HG03354 (cell line): ENCODE measurements around the gene GNB3.
"Not testable (repeated sequence)": the region's sequence is repeated elsewhere in the genome, so short reads cannot be mapped to it uniquely, and the experiment has no call there.

Experiments
- ATAC-seq: cut with Tn5 transposase; IDR thresholded peaks from one replicate; pipeline ENCODE4 v1.9.1; 2021; ENCODE audit warnings: mild to moderate bottlenecking; ENCODE audit not compliant: unreplicated experiment, poor library complexity, severe bottlenecking

GNB3 gene

GRCh38 chr12:6871052-6871957, 30.6 kb downstream of the GNB3 start:
- no peak for ATAC-seq

DNA sequence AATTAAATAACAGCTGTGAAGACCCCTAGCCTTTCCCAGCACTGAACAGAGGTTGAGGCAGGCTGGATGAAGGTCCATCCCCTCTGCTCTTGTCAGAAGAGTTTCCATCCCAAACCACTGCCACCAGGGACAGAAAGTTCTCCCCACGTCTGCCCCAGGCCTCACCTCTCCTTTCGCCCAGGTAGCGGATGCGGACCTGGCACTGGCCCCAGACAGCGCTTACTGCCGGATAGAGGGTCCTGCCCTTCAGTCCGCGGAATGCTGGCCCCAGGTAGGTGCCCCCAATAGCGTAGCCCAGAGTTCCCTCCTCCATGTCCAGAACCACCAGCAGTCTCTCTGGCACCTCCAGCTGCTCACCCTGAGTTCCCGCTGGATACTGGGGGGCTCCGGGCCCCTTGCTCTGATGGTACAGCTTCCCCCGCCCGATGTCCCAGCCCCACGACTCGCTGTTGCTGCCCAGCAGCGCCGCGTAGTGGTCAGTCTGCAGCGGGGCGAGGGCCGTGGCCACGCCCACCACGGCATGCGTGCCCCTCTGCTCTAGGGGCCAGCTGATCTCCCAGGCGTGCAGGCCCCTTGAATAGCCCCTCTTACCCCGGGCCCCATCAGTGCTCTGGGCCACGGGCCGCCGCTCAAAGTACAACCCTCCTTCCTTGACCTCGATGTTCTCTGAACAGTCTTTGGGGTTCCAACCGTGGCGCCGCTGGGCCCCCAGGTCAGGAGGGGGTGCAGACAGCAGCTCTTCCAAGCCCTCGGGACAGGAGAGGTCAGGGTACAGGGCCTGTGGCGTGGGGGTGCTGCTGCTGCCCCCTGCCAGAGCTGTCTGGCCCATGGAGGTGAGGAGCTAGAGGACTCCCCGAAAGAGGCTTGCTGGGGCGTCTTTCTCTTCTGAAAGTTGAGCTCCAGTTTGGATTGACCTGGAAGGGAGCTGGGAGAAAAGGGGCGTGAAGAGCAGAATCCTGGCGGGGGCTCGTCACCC, 31.6 kb downstream of the GNB3 start:
- peak; percentile 27 for ATAC-seq

DNA sequence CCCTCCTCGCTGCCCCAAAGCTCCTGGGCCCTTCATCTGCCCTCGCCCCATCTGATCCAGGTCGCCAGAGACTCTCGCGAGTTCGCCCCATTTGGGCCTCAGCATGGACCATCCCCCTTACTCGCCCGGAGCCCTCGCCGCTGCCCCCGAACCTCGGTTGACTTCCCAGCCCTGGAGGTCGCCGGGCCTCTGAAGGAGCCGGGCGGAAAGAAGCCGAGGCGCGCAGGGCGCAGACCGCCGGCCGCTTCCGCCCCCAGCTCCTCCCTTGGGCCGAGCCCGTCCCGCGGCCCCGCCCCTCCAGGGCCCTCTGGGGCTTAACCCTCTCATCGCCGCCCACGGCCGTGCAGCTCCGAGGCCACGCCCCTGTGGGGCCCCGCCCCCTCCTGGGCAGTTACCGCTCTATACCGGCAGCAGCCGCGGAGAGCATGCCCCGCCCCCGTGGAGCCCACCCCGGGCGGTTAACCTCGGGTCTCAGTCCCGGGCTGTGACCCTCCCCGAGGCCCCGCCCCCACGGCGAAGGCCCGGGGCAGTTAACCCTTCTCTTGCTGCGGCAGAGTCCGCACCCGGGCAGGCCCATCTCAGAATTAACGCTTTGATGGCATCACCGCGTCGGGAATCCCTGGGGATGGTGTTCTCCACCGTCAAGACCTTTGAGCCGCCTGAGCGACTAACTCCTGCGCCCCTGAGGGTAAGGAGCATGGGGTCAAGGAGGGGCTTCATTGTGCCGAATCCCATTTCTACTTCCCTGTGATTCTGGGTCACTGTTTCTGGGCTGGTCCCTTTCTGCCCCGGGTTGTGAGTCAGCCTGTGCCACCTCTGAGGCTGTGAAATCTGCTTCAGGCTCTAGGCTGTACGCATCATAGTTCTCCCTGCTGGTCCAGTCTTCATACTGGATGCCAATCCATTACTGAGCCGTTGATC, 32.6 kb downstream of the GNB3 start, which contains the start of gene SPSB2:
SPSB2 (minus strand) TSS at position 210 of the 921 bp plus-strand sequence. CDS start 402 bp downstream, outside the sequence.
- ATAC-seq, result peak; percentile 79

DNA sequence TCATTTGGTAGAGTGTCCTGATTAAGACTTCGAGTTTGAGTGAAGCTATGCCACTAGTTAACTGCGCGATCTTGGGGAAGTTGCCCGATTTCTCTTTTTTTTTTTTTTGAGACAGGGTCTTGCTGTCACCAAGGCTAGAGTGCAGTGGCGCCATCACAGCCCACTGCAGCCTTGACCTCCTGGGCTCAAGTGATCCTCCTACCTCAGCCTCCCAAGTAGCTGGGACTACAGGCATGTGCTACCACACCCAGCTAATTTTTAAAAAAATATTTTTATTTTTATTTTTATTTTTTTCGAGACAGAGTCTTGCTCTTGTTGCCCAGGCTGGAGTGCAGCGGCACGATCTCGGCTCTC, 33.3 kb downstream of the GNB3 start:
- not testable (repeated sequence) for ATAC-seq

DNA sequence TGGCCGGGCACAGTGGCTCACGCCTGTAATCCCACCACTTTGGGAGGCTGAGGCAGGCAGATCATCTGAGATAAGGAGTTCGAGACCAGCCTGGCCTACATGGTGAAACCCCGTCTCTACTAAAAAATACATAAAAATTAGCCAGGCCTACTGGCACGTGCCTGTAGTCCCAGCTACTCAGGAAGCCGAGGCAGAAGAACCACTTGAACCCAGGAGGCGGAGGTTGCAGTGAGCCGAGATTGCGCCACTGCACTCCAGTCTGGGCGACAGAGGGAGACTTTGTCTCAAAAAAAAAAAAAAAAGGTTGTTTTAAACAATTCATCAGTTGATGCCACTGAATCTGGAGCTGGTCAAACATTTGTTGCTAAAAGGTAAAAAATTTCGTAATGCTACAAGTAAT, 39.1 kb downstream of the GNB3 start:
- ATAC-seq, result not testable (repeated sequence)

DNA sequence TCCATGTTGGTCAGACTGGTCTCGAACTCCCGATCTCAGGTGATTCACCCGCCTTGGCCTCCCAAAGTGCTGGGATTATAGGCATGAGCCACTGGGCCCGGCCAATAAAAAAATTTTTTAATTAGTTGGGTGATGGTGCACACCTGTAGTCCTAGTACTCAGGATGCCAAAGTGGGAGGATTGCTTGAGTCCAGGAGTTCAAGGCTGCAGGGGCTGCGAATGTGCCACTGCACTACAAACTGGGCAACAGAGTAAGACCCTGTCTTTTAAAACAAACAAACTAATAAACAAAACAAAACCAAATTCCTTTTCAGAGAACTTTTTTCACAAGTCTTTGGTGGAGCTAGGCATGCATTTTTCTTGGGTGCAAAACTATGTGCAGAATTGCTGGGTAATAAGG, 42.5 kb downstream of the GNB3 start:
- ATAC-seq, result no peak

DNA sequence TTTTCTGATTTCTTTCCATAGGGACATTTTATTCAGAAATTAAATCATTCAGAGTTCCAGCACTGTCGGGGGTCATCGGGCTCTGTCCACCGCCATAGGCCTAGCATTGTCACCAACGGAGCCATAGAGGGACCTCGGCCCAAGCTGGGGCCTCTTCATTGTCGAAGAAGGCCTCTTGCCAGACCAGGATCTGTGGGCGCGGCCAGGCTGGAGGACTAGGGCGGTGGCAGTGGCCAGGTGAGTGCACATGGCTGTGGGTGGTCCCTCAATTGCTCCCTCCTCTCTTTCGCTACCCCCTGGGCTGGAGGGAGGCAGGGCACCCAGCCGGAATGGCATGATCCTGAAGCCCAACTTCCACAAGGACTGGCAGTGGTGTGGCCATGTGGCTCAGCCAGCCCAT, 43.0 kb downstream of the GNB3 start:
- no peak for ATAC-seq

DNA sequence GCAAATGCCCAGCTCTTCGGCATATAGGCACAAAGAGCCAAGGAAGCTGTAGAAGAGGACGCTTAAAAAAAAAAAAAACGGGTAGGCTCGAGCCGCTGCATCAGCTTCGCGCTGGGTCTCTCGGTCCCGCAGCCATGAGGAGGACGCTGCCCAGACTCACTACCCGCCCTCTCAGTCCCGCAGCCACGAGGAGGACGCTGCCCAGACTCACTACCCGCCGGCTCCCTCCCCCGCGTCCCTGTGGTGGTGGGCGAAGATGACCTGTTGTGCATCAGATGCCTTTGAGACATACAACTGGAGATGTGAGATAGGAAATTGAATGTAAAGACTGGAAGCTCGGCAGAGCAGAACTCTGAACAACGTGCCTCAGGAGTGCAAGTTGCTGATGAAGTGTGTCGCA, 43.8 kb downstream of the GNB3 start:
- no peak for ATAC-seq

DNA sequence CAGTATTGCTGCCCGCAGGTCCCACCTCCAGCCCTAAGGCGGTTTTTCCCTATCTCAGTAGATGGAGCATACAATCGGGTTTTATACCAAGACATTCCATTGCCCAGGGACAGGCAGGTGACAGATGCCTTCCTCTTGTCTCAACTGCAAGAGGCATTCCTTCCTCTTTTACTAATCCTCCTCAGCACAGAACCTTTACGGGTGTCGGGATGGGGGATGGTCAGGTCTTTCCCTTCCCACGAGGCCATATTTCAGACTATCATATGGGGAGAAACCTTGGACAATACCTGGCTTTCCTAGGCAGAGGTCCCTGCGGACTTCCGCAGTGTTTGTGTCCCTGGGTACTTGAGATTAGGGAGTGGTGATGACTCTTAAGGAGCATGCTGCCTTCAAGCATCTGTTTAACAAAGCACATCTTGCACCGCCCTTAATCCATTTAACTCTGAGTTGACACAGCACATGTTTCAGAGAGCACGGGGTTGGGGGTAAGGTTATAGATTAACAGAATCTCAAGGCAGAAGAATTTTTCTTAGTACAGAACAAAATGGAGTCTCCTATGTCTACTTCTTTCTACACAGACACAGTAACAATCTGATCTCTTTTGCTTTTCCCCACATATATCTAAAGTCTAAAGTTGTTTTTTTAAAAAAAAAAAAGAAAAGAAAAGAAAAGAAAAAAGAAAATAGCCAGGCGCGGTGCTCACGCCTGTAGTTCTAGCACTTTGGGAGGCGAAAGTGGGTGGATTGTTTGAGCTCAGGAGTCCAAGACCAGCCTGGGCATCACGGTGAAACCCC, 45.7 kb downstream of the GNB3 start:
- not testable (repeated sequence) for ATAC-seq

DNA sequence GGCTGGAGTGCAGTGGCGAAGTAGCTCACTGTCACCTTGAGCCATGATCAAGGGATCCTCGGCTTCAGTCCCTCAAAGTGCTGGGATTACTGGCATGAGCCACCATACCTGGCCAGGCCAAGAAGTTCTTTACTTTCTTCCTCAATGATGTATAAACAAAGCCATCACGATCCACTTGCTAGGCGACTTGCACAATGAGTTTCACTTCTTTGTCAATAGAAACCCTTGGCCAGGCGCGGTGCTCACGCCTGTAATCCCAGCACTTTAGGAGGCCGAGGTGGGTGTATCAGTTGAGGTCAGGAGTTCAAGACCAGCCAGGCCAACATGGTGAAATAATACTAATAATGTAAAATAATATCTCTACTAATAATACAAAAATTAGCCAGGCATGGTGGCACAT, 46.7 kb downstream of the GNB3 start:
- no peak for ATAC-seq

DNA sequence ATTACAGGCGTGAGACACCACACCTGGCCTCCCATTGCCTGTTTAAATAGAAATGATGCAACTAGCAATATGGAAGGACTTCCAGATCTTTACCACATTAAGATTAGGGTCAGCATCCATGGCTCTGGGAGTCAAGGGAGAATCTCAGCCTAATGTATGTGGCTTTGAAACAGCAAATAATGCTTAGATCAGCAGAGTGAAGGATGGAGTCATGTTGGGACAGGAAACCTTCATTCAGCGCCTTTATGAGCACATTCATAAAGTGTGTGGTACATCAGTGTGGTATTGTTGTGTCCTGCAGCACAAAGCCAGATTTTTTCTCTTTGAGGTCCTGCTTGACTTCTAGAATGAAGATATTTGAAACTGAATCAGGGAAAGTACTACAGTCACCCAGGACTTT, 47.6 kb downstream of the GNB3 start:
- ATAC-seq, result no peak

- not testable (repeated sequence) for ATAC-seq
Measured at GRCh38 chr12:6888794-6889193, 48.1 kb downstream of the GNB3 start.

- not testable (repeated sequence) for ATAC-seq
Measured at GRCh38 chr12:6889775-6890573, 49.2 kb downstream of the GNB3 start.

DNA sequence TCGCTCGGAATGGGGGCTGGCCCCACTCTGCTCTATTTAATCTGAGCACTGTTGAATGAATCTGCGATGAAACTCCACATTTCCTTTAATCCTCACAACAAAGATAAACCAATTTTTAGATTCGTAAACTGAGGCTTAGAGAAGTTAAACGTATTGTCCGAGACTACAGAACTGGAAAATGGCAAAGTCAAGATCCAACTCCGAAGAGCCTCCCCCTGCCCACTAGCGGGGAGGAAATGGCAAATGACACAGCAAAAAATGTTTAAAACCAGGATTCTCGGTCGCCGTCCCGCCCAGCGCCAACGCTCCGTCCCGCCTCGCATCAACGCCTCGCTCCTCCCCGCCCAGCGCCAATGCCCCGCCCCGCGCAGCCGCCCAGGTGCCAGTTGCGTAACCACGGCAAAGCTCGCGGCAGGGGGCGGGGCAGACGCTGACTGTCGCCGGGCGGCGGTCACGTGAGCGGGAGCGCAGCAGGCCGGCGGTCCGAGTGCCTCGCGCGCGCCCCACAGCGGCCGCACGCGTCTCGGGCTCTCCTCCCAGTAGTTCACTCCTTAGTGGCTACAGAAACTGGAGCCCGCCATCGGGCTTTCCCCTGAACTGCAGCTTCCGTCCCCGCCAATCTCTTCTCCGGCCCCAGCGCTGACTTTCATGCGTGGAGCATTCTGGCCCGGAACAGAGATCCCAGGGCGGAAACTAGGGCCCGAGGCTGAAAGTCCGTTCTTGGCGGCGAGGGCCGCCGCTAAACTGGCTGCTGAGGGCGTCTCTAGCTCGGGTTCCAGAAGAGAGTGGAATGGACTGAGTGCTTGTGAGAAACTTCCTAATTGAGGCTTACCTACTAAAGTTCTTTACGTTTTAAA, 50.3 kb downstream of the GNB3 start:
- peak; percentile 92 for ATAC-seq

GRCh38 chr12:6891646-6892001, 50.9 kb downstream of the GNB3 start:
- ATAC-seq, result peak; percentile 14

DNA sequence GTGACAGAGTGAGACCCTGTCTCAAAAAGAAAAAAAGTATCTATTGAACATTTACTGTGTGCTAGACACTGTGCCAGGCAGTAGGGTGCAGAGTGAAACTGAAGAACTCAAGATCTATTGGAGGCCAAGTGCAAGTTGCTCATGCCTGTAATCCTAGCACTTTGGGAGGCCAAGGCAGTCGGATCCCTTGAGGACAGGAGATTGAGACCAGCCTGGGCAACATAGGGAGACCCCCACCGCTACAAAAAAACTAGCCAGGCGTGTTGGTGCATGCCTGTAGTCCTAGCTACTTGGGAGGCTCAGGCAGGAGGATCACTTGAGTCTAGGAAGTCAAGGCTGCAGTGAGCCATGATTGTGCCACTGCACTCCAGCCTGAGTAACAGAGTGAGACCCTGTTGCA, 52.0 kb downstream of the GNB3 start:
- ATAC-seq, result not testable (repeated sequence)

DNA sequence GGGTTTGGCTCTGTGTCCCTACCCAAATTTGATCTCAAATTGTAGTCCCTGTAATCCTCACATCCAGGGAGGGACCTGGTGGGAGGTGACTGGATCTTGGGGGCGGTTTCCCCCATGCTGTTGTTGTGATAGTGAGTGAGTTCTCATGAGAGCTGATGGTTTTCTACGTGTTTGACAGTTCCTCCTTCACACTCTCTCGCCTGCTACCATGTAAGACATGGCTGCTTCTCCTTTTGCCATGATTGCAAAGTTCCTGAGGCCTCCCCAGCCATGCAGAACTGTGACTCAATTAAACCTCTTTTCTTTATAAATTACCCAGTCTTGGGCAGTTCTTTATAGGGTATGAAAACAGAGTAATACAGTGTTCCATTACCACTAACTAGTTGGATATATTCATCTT, 53.6 kb downstream of the GNB3 start:
- ATAC-seq, result no peak
